K562 (cell line): ENCODE data around the gene PTPRU. TPM values are rescaled to one million over a fixed set of nuclear protein-coding genes. Genes with fewer than 3 reads are reported as not detected.

Experiments used
- ATAC-seq: fragments of 200-7000 bp; cut with Tn5 transposase; 3 replicates; pipeline ENCODE4 v1.9.1; 2020; ENCODE audit warnings: moderate library complexity
- BruUV-seq: library from RNA; stranded (reverse); fragments of 400-500 nt; replicated peaks from 2 replicates; lab custom pipeline; 2021; lab: Mats Ljungman, UMichigan
- CTCF ChIA-PET: fragments of 300-600 bp; formaldehyde crosslinking; extraction: SDS; loops from one replicate; lab custom pipeline; 2021; ENCODE audit warnings: low intra/inter-chr PET ratio; lab: Yijun Ruan, JAX
- POLR2A ChIA-PET: fragments of 300-600, 350-650 bp; sonication (Branson Sonifier 250); formaldehyde crosslinking; extraction: SDS; loops from one replicate; lab custom pipeline; 2021; ENCODE audit warnings: antibody characterized with exemption, inconsistent platforms; lab: Yijun Ruan, JAX
- DNase-seq, 4 experiments: peaks; one replicate each; pipeline versions ENCODE4 v3.0.0 to v3.0.0-alpha.2; 2011 to 2018; ENCODE audit warnings: low spot score in 3 of 4, mixed read lengths in 3 of 4; ENCODE audit errors: extremely low read depth in 1 of 4
- FAIRE-seq: peaks from 2 replicates; lab custom pipeline; 2011; peaks lifted over from hg19 to GRCh38; lab: Jason Lieb, UNC
- H2AFZ ChIP-seq: 2 replicates; pipeline ENCODE4 v1.6.0; 2011; ENCODE audit warnings: low read depth, low read length, control low read depth, inconsistent platforms
- H3K27ac ChIP-seq: fragments of 200-600 bp; 3 replicates; pipeline ENCODE4 v1.8.0; 2011; ENCODE audit warnings: low read depth, mild to moderate bottlenecking, control low read depth, inconsistent platforms, low read length, moderate library complexity, mixed read lengths; ENCODE audit errors: extremely low read depth
- H3K27me3 ChIP-seq, 2 experiments: fragments of 300-600 bp in 1 of 2; 2 replicates in 1 of 2; 3 replicates in 1 of 2; pipeline versions ENCODE4 v1.6.0 to v1.8.0; 2011; ENCODE audit warnings: inconsistent platforms in 2 of 2, low read length in 2 of 2, mild to moderate bottlenecking in 1 of 2, mixed read lengths in 1 of 2, moderate library complexity in 1 of 2; ENCODE audit not compliant: control insufficient read depth in 2 of 2, insufficient read depth in 2 of 2
- H3K36me3 ChIP-seq: fragments of 300-600 bp; 3 replicates; pipeline ENCODE4 v1.8.0; 2011; ENCODE audit warnings: mild to moderate bottlenecking, low read length, inconsistent platforms; ENCODE audit not compliant: control insufficient read depth, insufficient read depth
- H3K4me1 ChIP-seq, 2 experiments: fragments of 200-600 bp in 1 of 2; replicated peaks in 1 of 2; 2 replicates in 1 of 2; 3 replicates in 1 of 2; pipeline versions ENCODE4 v1.5.1 to v1.8.0; 2011; ENCODE audit warnings: inconsistent platforms in 2 of 2, low read length in 2 of 2, mild to moderate bottlenecking in 1 of 2, mixed read lengths in 1 of 2, moderate library complexity in 1 of 2; ENCODE audit not compliant: control insufficient read depth in 2 of 2, insufficient read depth in 2 of 2
- H3K4me2 ChIP-seq: 2 replicates; pipeline ENCODE4 v1.6.1; 2011; ENCODE audit warnings: low read length, control low read depth, inconsistent platforms, mixed read lengths; ENCODE audit not compliant: insufficient read depth
- H3K4me3 ChIP-seq: fragments of 200-600 bp; sonication (generic), shearing (Covaris generic); 2 replicates; pipeline ENCODE4 v1.5.1; 2016; ENCODE audit warnings: control low read depth, inconsistent platforms
- H3K79me2 ChIP-seq: fragments of 200-600 bp; 3 replicates; pipeline ENCODE4 v1.8.0; 2011; ENCODE audit warnings: low read length, inconsistent platforms; ENCODE audit not compliant: control insufficient read depth, insufficient read depth
- H3K9ac ChIP-seq, 2 experiments: 2 replicates each; pipeline versions ENCODE4 v1.6.0 to v1.6.1; 2011; ENCODE audit warnings: low read depth in 2 of 2, low read length in 2 of 2, control low read depth in 1 of 2, inconsistent platforms in 1 of 2, mild to moderate bottlenecking in 1 of 2, mixed read lengths in 1 of 2; ENCODE audit not compliant: insufficient read depth in 1 of 2
- H3K9me1 ChIP-seq: one replicate; pipeline ENCODE4 v1.6.0; 2011; ENCODE audit warnings: inconsistent platforms, mild to moderate bottlenecking, low read length, moderate library complexity; ENCODE audit not compliant: control insufficient read depth, insufficient read depth
- H3K9me3 ChIP-seq: replicated peaks from 2 replicates; pipeline ENCODE4 v1.5.1; 2011; ENCODE audit warnings: low read depth, low read length, inconsistent platforms; ENCODE audit not compliant: control insufficient read depth, insufficient read depth
- H4K20me1 ChIP-seq: replicated peaks from 2 replicates; pipeline ENCODE4 v1.6.1; 2011; ENCODE audit warnings: low read length, inconsistent platforms, mixed read lengths; ENCODE audit not compliant: control insufficient read depth, insufficient read depth
- CCAR2 ChIP-seq: fragments of 200-400 bp; formaldehyde crosslinking; IDR thresholded peaks from 2 replicates; pipeline ENCODE4 v1.6.1; 2017; ENCODE audit warnings: mild to moderate bottlenecking, low read depth, low read length
- CXXC5 ChIP-seq: fragments of 250-450 bp; sonication (Bioruptor Pico); IDR thresholded peaks from 2 replicates; pipeline ENCODE4 v1.8.0; 2022; ENCODE audit warnings: inconsistent platforms, mild to moderate bottlenecking, moderate library complexity
- HDAC1 ChIP-seq, 2 experiments: fragments of 450-650 bp; IDR thresholded peaks; 2 replicates each; pipeline ENCODE4 v1.6.1; 2016 to 2017; ENCODE audit warnings: inconsistent platforms in 1 of 2, mild to moderate bottlenecking in 1 of 2, moderate library complexity in 1 of 2
- PHF21A ChIP-seq: fragments of 450-650 bp; IDR thresholded peaks from 2 replicates; pipeline ENCODE4 v1.6.1; 2017; ENCODE audit warnings: low read depth, borderline replicate concordance
- RB1 ChIP-seq: fragments of 450-650 bp; IDR thresholded peaks from 2 replicates; pipeline ENCODE4 v1.6.1; 2017; ENCODE audit warnings: low read depth, mild to moderate bottlenecking
- TEAD1 ChIP-seq, 2 experiments: fragments of 450-650 bp in 1 of 2; sonication (generic) in 1 of 2; formaldehyde crosslinking; IDR thresholded peaks; 2 replicates each; pipeline versions ENCODE4 v1.4.0 to v1.8.0; 2020 to 2022; ENCODE audit warnings: mild to moderate bottlenecking in 2 of 2, missing genetic modification reagents in 1 of 2
- THAP12 ChIP-seq: fragments of 250-450 bp; sonication (Bioruptor Pico); IDR thresholded peaks from 2 replicates; pipeline ENCODE4 v1.9.0; 2021; ENCODE audit warnings: mild to moderate bottlenecking, inconsistent platforms
- ZBTB40 ChIP-seq, 2 experiments: fragments of 450-650 bp in 1 of 2; sonication (generic) in 1 of 2; formaldehyde crosslinking in 1 of 2; IDR thresholded peaks; 2 replicates each; pipeline versions ENCODE4 v1.7.1 to v1.9.0; 2016 to 2022; ENCODE audit warnings: inconsistent platforms in 1 of 2, mild to moderate bottlenecking in 1 of 2, missing genetic modification reagents in 1 of 2
- WGBS: fragments of 100-300 bp; shearing (Covaris generic); methylation state at CpG from one replicate; pipeline ENCODE4 v1.1.6; 2016; ENCODE audit warnings: low coverage, mixed read lengths; ENCODE audit not compliant: insufficient coverage; ENCODE audit errors: missing lambda C conversion rate; 5-methylcytosine and 5-hydroxymethylcytosine counted together
- in situ Hi-C: fragments of 300-500 bp; cut with MboI; formaldehyde crosslinking; loops from 4 replicates; pipeline ENCODE4 v1.15.0; 2018; ENCODE audit warnings: inconsistent platforms, mixed read lengths
- intact Hi-C: fragments of 100-400 bp; cut with micrococcal nuclease; formaldehyde crosslinking; loops from 2 replicates; pipeline ENCODE4 v1.14.2; 2022
- polyA plus RNA-seq, 8 experiments: library from polyadenylated mRNA; depleted of rRNA in 4 of 8; stranded (reverse) in 5 of 8; unstranded in 3 of 8; fragments of >200 nt; fragmentation: Nextera tagmentation in 2 of 8; fragmentation: Illumina TruSeq in 1 of 8; extraction: Ambion mirVana in 2 of 8; extraction: Trizol in 1 of 8; gene quantifications; 2 replicates each; pipeline versions ENCODE4 v1.2.1 to v1.2.3, GENCODE V29; 2011 to 2014; ENCODE audit warnings: inconsistent platforms in 1 of 8, missing spikeins in 1 of 8
- total RNA-seq, 7 experiments: library from RNA; depleted of rRNA in 6 of 7; stranded (reverse); fragments of >200 nt in 6 of 7; fragmentation: Illumina TruSeq in 2 of 7; extraction: Trizol in 2 of 7; gene quantifications; 2 replicates each; pipeline versions ENCODE4 v1.2.1 to v1.2.3, GENCODE V29; 2011 to 2021; ENCODE audit warnings: low replicate concordance in 1 of 7

Gene PTPRU
- total and polyA plus RNA-seq, 9 of the 15 experiments (the other 6 are each of a cell fraction or from before 2014, with no cell fraction given) = 0.01 to 2.9 (median 1.0) TPM

DNA sequence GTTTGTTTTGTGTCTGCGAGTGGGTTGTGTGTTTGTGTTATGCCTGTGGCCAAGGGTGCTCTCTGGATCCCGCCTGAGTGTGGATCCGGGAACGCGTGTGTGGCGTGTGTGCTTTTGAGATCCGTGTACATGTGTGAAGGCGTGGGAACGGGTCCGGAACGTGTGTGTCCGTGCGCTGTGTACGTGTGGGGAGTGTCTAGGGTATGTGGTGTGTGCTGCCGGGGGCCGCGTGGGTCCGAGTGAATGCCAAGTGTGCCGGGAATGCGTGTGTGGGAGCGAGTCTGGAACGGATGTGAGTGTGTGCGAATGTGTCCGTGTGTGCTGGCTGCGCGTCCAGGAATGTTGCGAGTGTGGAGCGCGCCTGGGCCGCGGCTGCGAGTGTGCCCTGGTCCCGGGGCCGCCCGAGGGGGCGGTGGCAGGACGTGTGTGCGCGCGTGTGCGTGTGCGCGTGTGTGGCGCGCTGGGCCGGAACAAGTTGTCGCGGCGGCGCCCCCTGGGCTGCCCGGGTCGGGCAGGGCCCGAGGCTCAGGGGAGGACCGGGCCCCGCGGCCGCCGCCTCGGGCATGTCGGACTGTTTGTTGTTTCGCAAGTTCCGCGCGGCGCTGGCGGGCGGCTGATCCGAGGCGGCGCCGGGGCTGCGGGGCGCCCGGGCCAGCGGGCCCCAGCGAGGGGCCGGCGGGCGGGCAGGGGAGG is 953 bp downstream of the PTPRU start:
- FAIRE-seq = no peak
- in situ Hi-C loops (loop anchor here (5.0 to 10.0 kb wide), 3 partner anchors 468 to 868 kb away; no protein-coding TSS in a partner anchor), intact Hi-C loops (loop anchor here (5.0 to 10.0 kb wide), 3 partner anchors 80 to 1538 kb away; no protein-coding TSS in a partner anchor)
- POLR2A ChIA-PET = no interaction called here
- Histone ChIP-seq H3K27ac (no peak overlapping the region), H3K4me2 (peak overlapping the region; percentile 79), H3K27me3 (peaks cover 23 to 30% of the 10 kb centered on the region in 2 experiments; a peak in 4 of 5 replicates), H3K9me3 (no peaks in the 10 kb centered on the region), H4K20me1 (peaks cover 6% of the 10 kb centered on the region), H3K4me1 (peaks cover 2 to 27% of the 10 kb centered on the region in 2 experiments; a peak in 3 of 5 replicates), H3K79me2 (no peaks in the 10 kb centered on the region), H2AFZ (peak overlapping the region; percentile 87), H3K4me3 (no peak overlapping the region), H3K9ac (peak overlapping the region; percentile 39 to 60; a peak in 3 of 4 replicates), H3K36me3 (no peaks in the 10 kb centered on the region), H3K9me1 (no peaks in the 10 kb centered on the region)
- no peak for ATAC-seq
- CTCF ChIA-PET = interaction anchor here (0.6 to 0.7 kb wide), 2 partner anchors 69 to 76 kb away, joined by 3 to 4 read pairs; no protein-coding TSS in a partner anchor
- BruUV-seq = TSS peak; percentile 86
- peak in 2 of 4 experiments; percentile 52 to 53 for DNase-seq
- 28% methylated on average over 63 of the region's 79 CpGs for WGBS
- TF ChIP-seq ZBTB40 (IDR thresholded peaks at IDR 0.05) (0 out of 2 replicates have a peak, but pooled peaks have one; percentile 32), ZBTB40 (CRISPR knock-in tag; IDR thresholded peaks at IDR 0.05) (no peak; the same call in 1 of the 2 replicates), CXXC5 (CRISPR knock-in tag) (0 out of 2 replicates have a peak, but pooled peaks have one; percentile 27), RB1 (no peak), CCAR2 (no peak), TEAD1 (CRISPR knock-in tag; IDR thresholded peaks at IDR 0.05) (peak in 1 of 2 experiments; percentile 36; a peak in 1 of 4 replicates), THAP12 (CRISPR knock-in tag) (0 out of 2 replicates have a peak, but pooled peaks have one; percentile 9), HDAC1 (IDR thresholded peaks at IDR 0.05) (0 out of 4 replicates have a peak, but pooled peaks of 1 of the 2 experiments have one; percentile 16), PHF21A (0 out of 2 replicates have a peak, but pooled peaks have one; percentile 39)
